Measurements from ENCODE around the gene ZFR2.

The ZFR2 gene

GRCh38 chr19:3849787-3850186 lies 19.1 kb downstream of the ZFR2 start:
- no peak for TF ChIP-seq TAF1 (IDR thresholded peaks at IDR 0.05; ENCODE audit: borderline replicate concordance, insufficient read depth, low read length)
- no peak for TF ChIP-seq POLR2AphosphoS5 (IDR thresholded peaks at IDR 0.05; ENCODE audit: low read depth, low read length)

GRCh38 chr19:3849092-3849491 lies 19.7 kb downstream of the ZFR2 start:
- no peak for TF ChIP-seq TAF1 (IDR thresholded peaks at IDR 0.05; ENCODE audit: borderline replicate concordance, insufficient read depth, low read length)
- TF ChIP-seq REST (IDR thresholded peaks at IDR 0.05; ENCODE audit: insufficient read depth in 1 of 2, low read depth in 2 of 2, low read length in 2 of 2), result no peak
- TF ChIP-seq SIN3A (IDR thresholded peaks at IDR 0.05; ENCODE audit: borderline replicate concordance, insufficient read depth, low read length), result no peak
- no peak for TF ChIP-seq FOXP2 (optimal IDR thresholded peaks at IDR 0.05; ENCODE audit: borderline replicate concordance, extremely low read depth, extremely low read length, insufficient read depth)
- TF ChIP-seq POLR2AphosphoS5 (IDR thresholded peaks at IDR 0.05; ENCODE audit: low read depth, low read length), result no peak

- TF ChIP-seq REST (IDR thresholded peaks at IDR 0.05; ENCODE audit: insufficient read depth in 1 of 2, low read depth in 2 of 2, low read length in 2 of 2) (no peak), POLR2AphosphoS5 (IDR thresholded peaks at IDR 0.05; ENCODE audit: low read depth, low read length) (no peak), SIN3A (IDR thresholded peaks at IDR 0.05; ENCODE audit: borderline replicate concordance, insufficient read depth, low read length) (no peak), FOXP2 (optimal IDR thresholded peaks at IDR 0.05; ENCODE audit: borderline replicate concordance, extremely low read depth, extremely low read length, insufficient read depth) (no peak), TAF1 (IDR thresholded peaks at IDR 0.05; ENCODE audit: borderline replicate concordance, insufficient read depth, low read length) (no peak)
Observed at GRCh38 chr19:3844596-3844995, 24.2 kb downstream of the ZFR2 start.

DNA sequence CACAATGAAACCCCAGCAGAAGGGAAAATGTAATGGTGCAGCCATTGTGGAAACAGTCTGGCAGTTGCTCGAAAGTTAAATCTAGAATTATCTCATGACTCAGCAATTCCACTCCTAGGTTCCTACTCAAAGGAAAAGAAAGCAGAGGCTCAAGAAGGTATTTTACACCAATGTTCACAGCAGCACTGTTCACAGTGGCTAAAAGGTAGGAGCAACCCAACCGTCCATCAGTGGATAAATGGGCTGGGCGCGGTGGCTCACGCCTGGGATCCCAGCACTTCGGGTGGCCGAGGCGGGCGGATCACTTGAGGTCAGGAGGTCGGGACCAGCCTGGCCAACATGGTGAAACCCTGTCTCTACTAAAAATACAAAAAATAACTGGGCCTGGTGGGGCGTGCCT lies 25.9 kb downstream of the ZFR2 start:
- no peak for TF ChIP-seq TAF1 (IDR thresholded peaks at IDR 0.05; ENCODE audit: borderline replicate concordance, insufficient read depth, low read length)
- TF ChIP-seq REST (IDR thresholded peaks at IDR 0.05; ENCODE audit: insufficient read depth in 1 of 2, low read depth in 2 of 2, low read length in 2 of 2), result no peak
- no peak for TF ChIP-seq SIN3A (IDR thresholded peaks at IDR 0.05; ENCODE audit: borderline replicate concordance, insufficient read depth, low read length)
- TF ChIP-seq FOXP2 (optimal IDR thresholded peaks at IDR 0.05; ENCODE audit: borderline replicate concordance, extremely low read depth, extremely low read length, insufficient read depth), result no peak
- no peak for TF ChIP-seq POLR2AphosphoS5 (IDR thresholded peaks at IDR 0.05; ENCODE audit: low read depth, low read length)

DNA sequence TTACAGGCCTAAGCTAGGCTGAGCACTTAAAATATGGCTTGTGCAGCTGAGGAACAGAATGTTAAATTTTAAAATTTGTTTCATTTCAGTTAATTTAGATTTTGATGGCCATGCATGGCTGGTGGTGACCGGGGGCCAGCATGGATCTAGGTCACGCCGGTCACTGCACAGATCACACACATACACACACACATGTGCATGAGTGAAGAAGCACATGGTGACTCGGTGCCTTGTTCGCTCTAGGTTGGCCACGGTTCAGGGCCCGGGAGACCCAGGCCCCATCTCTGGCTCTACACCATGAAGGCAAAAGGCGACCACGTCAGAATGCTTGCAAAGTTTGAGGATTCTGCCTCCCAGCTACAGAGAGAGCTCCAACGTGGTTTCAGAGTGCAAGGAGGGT lies 28.0 kb downstream of the ZFR2 start:
- TF ChIP-seq TAF1 (IDR thresholded peaks at IDR 0.05; ENCODE audit: borderline replicate concordance, insufficient read depth, low read length) (no peak), REST (IDR thresholded peaks at IDR 0.05; ENCODE audit: insufficient read depth in 1 of 2, low read depth in 2 of 2, low read length in 2 of 2) (no peak), POLR2AphosphoS5 (IDR thresholded peaks at IDR 0.05; ENCODE audit: low read depth, low read length) (no peak), SIN3A (IDR thresholded peaks at IDR 0.05; ENCODE audit: borderline replicate concordance, insufficient read depth, low read length) (no peak), FOXP2 (optimal IDR thresholded peaks at IDR 0.05; ENCODE audit: borderline replicate concordance, extremely low read depth, extremely low read length, insufficient read depth) (no peak)
